Ascending aorta (tissue), 2 donors: ENCODE data around the gene HTT. TPM values are rescaled to one million over a fixed set of nuclear protein-coding genes. Genes with fewer than 3 reads are reported as not detected.

ENCODE experiments used
- DNase-seq, 2 donors: peaks; one replicate each; pipeline ENCODE4 v3.0.0-alpha.2; 2019; ENCODE audit warnings: low spot score in 2 of 2
- H3K27ac ChIP-seq, 2 donors: fragments of 200-600 bp; sonication (generic); one replicate each; pipeline ENCODE4 v1.5.1; 2016 to 2017; ENCODE audit warnings: mild to moderate bottlenecking in 1 of 2
- H3K27me3 ChIP-seq: fragments of 200-600 bp; sonication (generic); one replicate; pipeline ENCODE4 v1.5.1; 2017
- H3K36me3 ChIP-seq, 2 donors: fragments of 200-600 bp; sonication (generic); one replicate each; pipeline ENCODE4 v1.5.1; 2016
- H3K4me1 ChIP-seq, 2 donors: fragments of 200-600 bp; sonication (generic); one replicate each; pipeline ENCODE4 v1.5.1; 2016 to 2017; ENCODE audit warnings: mild to moderate bottlenecking in 1 of 2
- H3K4me3 ChIP-seq, 2 donors: fragments of 200-600 bp; sonication (generic); one replicate each; pipeline ENCODE4 v1.5.1; 2016 to 2017; ENCODE audit warnings: mild to moderate bottlenecking in 1 of 2
- H3K9me3 ChIP-seq, 2 donors: fragments of 200-600 bp; sonication (generic); one replicate each; pipeline ENCODE4 v1.5.1; 2016
- CTCF ChIP-seq, 3 experiments: fragments of 200-600 bp in 2 of 3; fragments of 450-650 bp in 1 of 3; sonication (generic) in 2 of 3; IDR thresholded peaks; one replicate each; pipeline ENCODE4 v1.5.1; 2016 to 2019; ENCODE audit warnings: antibody characterized with exemption in 3 of 3, mild to moderate bottlenecking in 1 of 3, moderate library complexity in 1 of 3
- intact Hi-C: fragments of 100-400 bp; cut with DNase I; formaldehyde crosslinking; loops from one replicate; pipeline ENCODE4 v1.15.1; 2023
- total RNA-seq: library from RNA; depleted of rRNA; stranded (reverse); fragments of >200 nt; gene quantifications from one replicate; pipeline ENCODE4 v1.1.0, GENCODE V29; 2016

Gene HTT
- total RNA-seq, 1 donor from 2014 or later, result 23.7 TPM

- Histone ChIP-seq H3K36me3 (peaks cover 73 to 79% of the 10 kb centered on the region in 2 donors), H3K27ac (no peak overlapping the region), H3K4me3 (no peak overlapping the region), H3K4me1 (no peaks in the 10 kb centered on the region), H3K27me3 (no peaks in the 10 kb centered on the region), H3K9me3 (no peaks in the 10 kb centered on the region)
- DNase-seq, result no peak
- TF ChIP-seq CTCF (IDR thresholded peaks at IDR 0.05), result no peak
- intact Hi-C loops, result no loop called here
Measured at GRCh38 chr4:3210467-3210866, 136.0 kb downstream of the HTT start.

- H3K9me3 ChIP-seq, result no peaks in the 10 kb centered on the region
- no peak for DNase-seq
- peaks cover 78 to 86% of the 10 kb centered on the region in 2 donors for H3K36me3 ChIP-seq
- H3K27ac ChIP-seq, result no peak overlapping the region
- H3K27me3 ChIP-seq, result no peaks in the 10 kb centered on the region
- no peak overlapping the region for H3K4me3 ChIP-seq
- TF ChIP-seq CTCF (IDR thresholded peaks at IDR 0.05), result no peak
- intact Hi-C loops, result no loop called here
- no peaks in the 10 kb centered on the region for H3K4me1 ChIP-seq
Measured at GRCh38 chr4:3211866-3212265, 137.4 kb downstream of the HTT start.

- Histone ChIP-seq H3K27me3 (no peaks in the 10 kb centered on the region), H3K4me1 (no peaks in the 10 kb centered on the region), H3K27ac (no peak overlapping the region), H3K9me3 (no peaks in the 10 kb centered on the region), H3K4me3 (no peak overlapping the region), H3K36me3 (peaks cover 78 to 86% of the 10 kb centered on the region in 2 donors)
- no peak for TF ChIP-seq CTCF (IDR thresholded peaks at IDR 0.05)
- no peak for DNase-seq
- intact Hi-C loops, result no loop called here
Measured at GRCh38 chr4:3212391-3213105, 138.1 kb downstream of the HTT start.

- no peak overlapping the region for H3K27ac ChIP-seq
- no peak overlapping the region for H3K4me3 ChIP-seq
- no peaks in the 10 kb centered on the region for H3K4me1 ChIP-seq
- H3K9me3 ChIP-seq, result no peaks in the 10 kb centered on the region
- peaks cover 76 to 88% of the 10 kb centered on the region in 2 donors for H3K36me3 ChIP-seq
- TF ChIP-seq CTCF (IDR thresholded peaks at IDR 0.05), result no peak
- intact Hi-C loops, result no loop called here
- no peak for DNase-seq
- H3K27me3 ChIP-seq, result no peaks in the 10 kb centered on the region
Measured at GRCh38 chr4:3213106-3213425, 138.6 kb downstream of the HTT start.

GRCh38 chr4:3213661-3214250 is 139.3 kb downstream of the HTT start:
- TF ChIP-seq CTCF (IDR thresholded peaks at IDR 0.05), result no peak
- Histone ChIP-seq H3K4me3 (no peak overlapping the region), H3K36me3 (peaks cover 75 to 92% of the 10 kb centered on the region in 2 donors), H3K27me3 (no peaks in the 10 kb centered on the region), H3K27ac (no peak overlapping the region), H3K4me1 (no peaks in the 10 kb centered on the region), H3K9me3 (no peaks in the 10 kb centered on the region)
- intact Hi-C loops, result no loop called here
- no peak for DNase-seq
